Measurements from ENCODE around the gene MON1B. TPM values are rescaled to one million over a fixed set of nuclear protein-coding genes. Genes with fewer than 3 reads are reported as not detected.
A peak's percentile ranks its signal among the peaks of the same experiment; 100 is the strongest.
"Not testable (repeated sequence)": the region's sequence is repeated elsewhere in the genome, so short reads cannot be mapped to it uniquely, and the experiment has no call there.

MON1B gene
- total RNA-seq, result 30.2 and 38.4 TPM in 2 replicates

GRCh38 chr16:77190478-77191258 lies at the start of gene MON1B:
TSS of gene MON1B (plus strand) at chr16:77191190. CDS start at chr16:77191486, 296 bp downstream.
- DNase-seq (ENCODE audit: extremely low read depth, low read depth, low spot score), result peak; percentile 93

- no peak for DNase-seq (ENCODE audit: extremely low read depth, low read depth, low spot score)
Measured at GRCh38 chr16:77143364-77143763, 47.6 kb upstream of the MON1B start.

- no peak for DNase-seq (ENCODE audit: extremely low read depth, low read depth, low spot score)
Measured at GRCh38 chr16:77148121-77148520, 42.9 kb upstream of the MON1B start.

GRCh38 chr16:77157346-77158058 lies 33.5 kb upstream of the MON1B start:
- DNase-seq (ENCODE audit: extremely low read depth, low read depth, low spot score), result no peak

DNA sequence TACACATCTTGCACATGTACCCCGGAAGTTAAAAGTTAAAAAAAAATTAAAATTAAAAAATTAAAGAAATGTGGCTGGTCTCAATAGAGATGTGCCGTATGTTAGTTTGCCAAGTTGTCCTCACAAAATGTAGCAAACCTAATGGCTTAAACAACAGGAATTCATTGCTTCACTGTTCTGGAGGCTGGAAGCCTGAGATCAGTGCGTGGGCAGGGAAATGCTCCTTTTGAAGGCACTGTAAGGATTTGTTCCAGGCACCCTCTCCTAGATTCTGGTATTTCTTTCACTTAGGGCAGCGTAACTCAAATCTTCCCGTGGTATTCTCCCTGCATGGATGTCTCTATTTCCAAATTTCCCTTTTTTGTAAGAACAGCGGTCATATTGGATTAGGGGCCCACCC lies 32.7 kb upstream of the MON1B start:
- DNase-seq (ENCODE audit: extremely low read depth, low read depth, low spot score), result no peak

DNA sequence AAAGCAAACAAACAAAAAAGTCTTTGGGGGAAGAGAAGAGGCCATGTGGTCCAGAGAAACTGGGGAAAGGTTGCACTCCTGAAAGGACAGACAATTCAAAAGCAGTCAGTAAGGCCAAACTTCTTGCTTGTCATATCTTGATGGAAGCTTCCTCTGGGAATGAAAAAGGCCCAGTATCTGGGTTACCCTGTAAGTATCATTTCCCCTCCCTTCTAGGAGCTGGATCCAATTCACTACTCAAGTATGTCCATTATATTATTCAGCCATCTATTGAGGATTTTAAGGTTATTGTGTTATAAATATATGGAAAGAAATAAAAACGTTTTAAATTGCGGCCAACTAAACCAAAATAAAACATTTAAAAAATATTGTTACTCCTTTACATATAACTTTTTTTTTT lies 26.0 kb upstream of the MON1B start:
- DNase-seq (ENCODE audit: extremely low read depth, low read depth, low spot score), result no peak

DNA sequence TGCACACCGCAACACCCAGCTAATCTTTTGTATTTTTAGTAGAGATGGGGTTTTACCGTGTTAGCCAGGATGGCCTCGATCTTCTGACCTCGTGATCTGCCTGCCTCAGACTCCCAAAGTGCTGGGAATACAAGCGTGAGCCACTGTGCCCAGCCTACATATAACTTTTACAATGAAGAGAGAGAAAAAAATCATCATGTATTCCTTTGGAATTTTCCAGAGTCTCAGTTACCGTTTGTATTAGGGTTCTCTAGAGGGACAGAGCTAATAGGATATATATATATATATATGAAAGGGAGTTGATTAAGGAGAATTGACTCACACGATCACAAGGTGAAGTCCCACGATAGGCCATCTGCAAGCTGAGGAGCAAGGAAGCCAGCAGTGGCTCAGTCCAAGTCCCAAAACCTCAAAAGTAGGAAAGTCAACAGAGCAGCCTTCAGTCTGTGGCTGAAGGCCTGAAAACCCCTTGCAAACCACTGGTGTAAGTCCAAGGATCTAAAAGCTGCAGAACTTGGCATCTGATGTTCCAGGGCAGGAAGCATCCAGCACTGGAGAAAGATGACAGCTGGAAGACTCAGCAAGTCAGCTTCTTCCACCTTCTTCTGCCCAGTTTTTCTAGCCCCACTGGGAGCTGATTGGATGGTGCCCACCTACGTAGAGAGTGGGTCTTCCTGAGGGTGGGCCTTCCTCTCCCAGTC lies 25.3 kb upstream of the MON1B start:
- DNase-seq (ENCODE audit: extremely low read depth, low read depth, low spot score), result not testable (repeated sequence)

DNA sequence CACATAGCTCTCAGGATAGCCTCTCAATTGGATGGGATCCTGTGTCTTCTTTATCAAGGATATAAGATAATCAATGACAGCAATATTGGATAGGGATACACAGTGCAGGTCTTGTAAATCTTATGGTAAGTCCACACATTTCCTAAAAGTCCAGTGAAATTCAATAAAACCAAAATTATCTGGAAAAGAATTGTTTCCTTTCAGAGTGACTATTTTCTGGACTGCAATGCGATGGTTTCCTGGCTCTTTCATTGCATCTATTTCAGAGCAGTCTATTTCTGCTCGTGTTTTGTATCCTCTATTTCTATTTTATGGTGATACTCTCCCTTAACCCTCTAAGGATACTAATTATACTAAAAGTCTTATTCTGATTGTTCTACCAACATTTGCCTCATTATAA lies 24.3 kb upstream of the MON1B start:
- no peak for DNase-seq (ENCODE audit: extremely low read depth, low read depth, low spot score)

GRCh38 chr16:77168901-77169300 lies 22.1 kb upstream of the MON1B start:
- DNase-seq (ENCODE audit: extremely low read depth, low read depth, low spot score), result no peak

GRCh38 chr16:77169650-77170236 lies 21.2 kb upstream of the MON1B start:
- peak; percentile 12 for DNase-seq (ENCODE audit: extremely low read depth, low read depth, low spot score)

DNA sequence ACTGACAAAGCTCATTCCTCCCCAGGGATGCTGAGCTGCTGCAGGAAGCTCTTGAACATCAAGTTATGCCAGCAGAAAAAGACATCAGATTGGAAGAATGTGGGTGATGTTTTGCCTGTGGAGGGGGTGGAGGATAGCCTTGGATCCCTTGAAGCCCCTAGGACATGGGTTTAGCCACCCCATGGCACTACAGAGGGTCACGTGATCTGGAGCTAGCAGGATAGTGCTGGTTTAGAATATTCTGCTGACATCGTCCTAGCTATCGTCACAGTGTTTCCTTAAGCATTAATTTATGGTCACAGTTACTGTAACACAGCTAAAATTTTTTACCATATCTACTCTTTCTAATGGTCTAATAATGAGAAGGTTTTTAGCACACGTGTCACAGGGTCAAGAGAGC lies 20.2 kb upstream of the MON1B start:
- DNase-seq (ENCODE audit: extremely low read depth, low read depth, low spot score), result no peak

DNA sequence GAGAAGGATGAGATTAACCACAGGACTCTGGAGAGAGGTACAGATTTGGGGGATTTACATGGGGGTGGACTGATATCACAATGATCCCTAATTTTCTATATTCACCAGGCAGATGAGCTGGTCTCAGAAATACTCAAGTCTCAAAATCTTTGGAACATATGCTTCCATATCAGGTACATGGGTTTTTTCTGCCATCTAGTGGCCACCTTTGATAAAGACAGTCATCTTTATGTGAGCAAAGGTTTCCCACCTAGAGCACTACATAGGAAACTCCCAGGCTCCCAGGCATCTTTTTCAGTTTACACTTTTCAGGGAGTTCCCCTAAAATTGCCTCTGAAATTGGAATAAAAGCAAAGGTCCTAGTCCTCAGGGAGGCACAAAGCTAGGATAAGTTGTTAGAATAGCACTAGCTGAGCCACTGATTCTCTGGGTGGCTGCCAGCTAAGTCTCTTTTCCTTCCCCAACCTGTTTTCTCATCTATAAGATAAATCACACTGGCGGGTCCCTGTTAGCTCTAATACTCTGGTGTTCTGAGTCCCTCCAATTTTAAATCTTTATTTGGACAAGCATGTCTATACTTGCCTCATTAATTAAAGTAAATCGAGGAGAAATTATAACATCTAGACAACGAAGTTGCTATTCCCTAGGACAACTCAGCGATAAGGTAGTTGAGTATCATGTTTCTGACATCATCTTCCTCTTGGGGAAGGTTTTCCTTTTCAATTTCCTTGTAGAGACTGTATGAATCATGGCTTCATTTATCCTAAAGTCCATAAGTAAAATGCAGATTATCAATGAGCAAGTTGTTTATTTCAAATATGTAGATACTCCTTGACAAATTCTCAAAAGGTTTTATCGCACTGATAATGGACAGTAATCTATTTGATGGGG lies 19.0 kb upstream of the MON1B start:
- peak; percentile 75 for DNase-seq (ENCODE audit: extremely low read depth, low read depth, low spot score)

DNA sequence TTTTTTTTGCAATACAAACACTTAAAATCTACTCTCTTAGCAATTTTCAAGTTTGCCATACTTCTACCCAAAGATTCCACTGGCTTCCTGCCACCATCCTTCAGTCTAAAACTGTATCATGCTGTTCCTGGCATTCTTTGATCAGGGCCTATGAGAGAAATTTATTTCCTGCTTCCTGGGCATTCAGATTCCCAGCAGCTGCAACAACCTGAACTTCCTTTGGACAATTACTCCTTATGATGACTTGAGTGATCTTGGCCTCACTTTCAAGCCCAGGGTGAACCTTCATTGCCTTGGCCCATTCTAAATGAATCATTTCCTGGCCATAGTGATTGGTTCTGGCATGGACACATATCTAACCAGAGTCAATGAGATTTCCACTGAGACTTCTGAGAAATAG lies 18.0 kb upstream of the MON1B start:
- DNase-seq (ENCODE audit: extremely low read depth, low read depth, low spot score), result peak; percentile 89

GRCh38 chr16:77183137-77183536 lies 7.9 kb upstream of the MON1B start:
- DNase-seq (ENCODE audit: extremely low read depth, low read depth, low spot score), result no peak

GRCh38 chr16:77186298-77186697 lies 4.7 kb upstream of the MON1B start:
- DNase-seq (ENCODE audit: extremely low read depth, low read depth, low spot score), result not testable (repeated sequence)

- no peak for DNase-seq (ENCODE audit: extremely low read depth, low read depth, low spot score)
Measured at GRCh38 chr16:77190190-77190477, 856 bp upstream of the MON1B start.

GRCh38 chr16:77191259-77191969 lies 424 bp downstream of the MON1B start:
- DNase-seq (ENCODE audit: extremely low read depth, low read depth, low spot score), result no peak

GRCh38 chr16:77193377-77193776 lies 2.4 kb downstream of the MON1B start:
- DNase-seq (ENCODE audit: extremely low read depth, low read depth, low spot score), result no peak

DNA sequence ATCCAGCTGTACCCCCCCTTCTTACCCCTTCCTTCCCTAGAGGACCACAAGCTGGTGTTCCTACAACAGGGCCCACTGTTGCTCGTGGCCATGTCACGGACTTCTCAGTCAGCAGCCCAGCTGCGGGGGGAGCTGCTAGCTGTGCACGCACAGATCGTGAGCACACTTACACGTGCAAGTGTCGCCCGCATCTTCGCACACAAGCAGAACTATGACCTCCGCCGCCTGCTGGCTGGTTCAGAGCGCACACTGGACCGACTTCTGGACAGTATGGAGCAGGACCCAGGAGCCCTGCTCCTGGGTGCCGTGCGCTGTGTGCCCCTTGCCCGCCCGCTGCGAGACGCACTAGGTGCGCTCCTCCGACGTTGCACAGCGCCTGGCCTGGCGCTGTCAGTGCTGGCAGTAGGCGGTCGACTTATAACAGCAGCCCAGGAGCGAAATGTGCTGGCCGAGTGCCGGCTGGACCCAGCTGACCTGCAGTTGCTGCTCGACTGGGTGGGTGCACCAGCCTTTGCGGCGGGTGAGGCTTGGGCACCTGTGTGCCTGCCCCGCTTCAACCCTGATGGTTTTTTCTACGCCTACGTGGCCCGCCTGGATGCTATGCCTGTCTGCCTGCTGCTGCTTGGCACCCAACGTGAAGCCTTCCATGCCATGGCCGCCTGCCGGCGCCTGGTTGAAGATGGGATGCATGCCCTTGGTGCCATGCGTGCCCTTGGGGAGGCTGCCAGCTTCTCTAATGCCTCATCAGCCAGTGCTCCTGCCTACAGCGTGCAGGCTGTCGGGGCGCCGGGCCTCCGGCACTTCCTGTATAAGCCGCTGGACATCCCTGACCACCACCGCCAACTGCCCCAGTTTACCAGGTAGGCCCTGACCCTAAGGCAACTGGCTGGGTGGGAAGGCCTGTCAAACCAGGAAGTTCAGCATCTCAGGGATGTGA lies 3.6 kb downstream of the MON1B start:
- DNase-seq (ENCODE audit: extremely low read depth, low read depth, low spot score), result no peak

Measured in glomerular endothelial cell (primary cell).